HEK293 (cell line): ENCODE measurements around the gene BCORL1.

Source experiments
- PATZ1 ChIP-seq: fragments of 450-650 bp; formaldehyde crosslinking; IDR thresholded peaks from 2 replicates; pipeline ENCODE4 v1.5.1; 2016; ENCODE audit warnings: missing biosample characterization, missing genetic modification characterization
- YY2 ChIP-seq: fragments of 450-650 bp; formaldehyde crosslinking; IDR thresholded peaks from 2 replicates; pipeline ENCODE4 v1.5.1; 2016; ENCODE audit warnings: missing biosample characterization, missing genetic modification characterization
- ZNF169 ChIP-seq: fragments of 450-650 bp; formaldehyde crosslinking; IDR thresholded peaks from 2 replicates; pipeline ENCODE4 v1.5.1; 2016; ENCODE audit warnings: missing biosample characterization, missing genetic modification characterization
- ZNF292 ChIP-seq: fragments of 450-650 bp; formaldehyde crosslinking; IDR thresholded peaks from 2 replicates; pipeline ENCODE4 v1.5.1; 2016; ENCODE audit warnings: low read depth, missing biosample characterization, missing genetic modification characterization, borderline replicate concordance
- ZNF660 ChIP-seq: fragments of 450-650 bp; IDR thresholded peaks from 2 replicates; pipeline ENCODE4 v1.5.1; 2018; ENCODE audit warnings: missing biosample characterization, mild to moderate bottlenecking, missing genetic modification characterization
- ZNF701 ChIP-seq: fragments of 450-650 bp; formaldehyde crosslinking; IDR thresholded peaks from 2 replicates; pipeline ENCODE4 v1.5.1; 2016; ENCODE audit warnings: missing biosample characterization, missing genetic modification characterization
- TF ChIP-seq, protein P1 (sequence below): fragments of 450-650 bp; formaldehyde crosslinking; IDR thresholded peaks from 2 replicates; pipeline ENCODE4 v1.5.1; 2016; ENCODE audit warnings: missing biosample characterization, missing genetic modification characterization
- TF ChIP-seq, protein P2 (sequence below): fragments of 450-650 bp; formaldehyde crosslinking; IDR thresholded peaks from 2 replicates; pipeline ENCODE4 v1.5.1; 2016; ENCODE audit warnings: missing biosample characterization, missing genetic modification characterization
- TF ChIP-seq, protein P3 (sequence below): fragments of 450-650 bp; formaldehyde crosslinking; IDR thresholded peaks from 2 replicates; pipeline ENCODE4 v1.5.1; 2017; ENCODE audit warnings: missing biosample characterization, mild to moderate bottlenecking, missing genetic modification characterization, moderate library complexity

GRCh38 chrX:130086447-130087206 is 104.2 kb downstream of the BCORL1 start:
- TF ChIP-seq ZNF660 (tag by site-specific recombination) (no peak), ZNF701 (no peak), PATZ1 (tag by site-specific recombination) (no peak), YY2 (no peak), ZNF169 (no peak), ZNF292 (tag by site-specific recombination) (no peak)
- TF ChIP-seq, protein P1, sequence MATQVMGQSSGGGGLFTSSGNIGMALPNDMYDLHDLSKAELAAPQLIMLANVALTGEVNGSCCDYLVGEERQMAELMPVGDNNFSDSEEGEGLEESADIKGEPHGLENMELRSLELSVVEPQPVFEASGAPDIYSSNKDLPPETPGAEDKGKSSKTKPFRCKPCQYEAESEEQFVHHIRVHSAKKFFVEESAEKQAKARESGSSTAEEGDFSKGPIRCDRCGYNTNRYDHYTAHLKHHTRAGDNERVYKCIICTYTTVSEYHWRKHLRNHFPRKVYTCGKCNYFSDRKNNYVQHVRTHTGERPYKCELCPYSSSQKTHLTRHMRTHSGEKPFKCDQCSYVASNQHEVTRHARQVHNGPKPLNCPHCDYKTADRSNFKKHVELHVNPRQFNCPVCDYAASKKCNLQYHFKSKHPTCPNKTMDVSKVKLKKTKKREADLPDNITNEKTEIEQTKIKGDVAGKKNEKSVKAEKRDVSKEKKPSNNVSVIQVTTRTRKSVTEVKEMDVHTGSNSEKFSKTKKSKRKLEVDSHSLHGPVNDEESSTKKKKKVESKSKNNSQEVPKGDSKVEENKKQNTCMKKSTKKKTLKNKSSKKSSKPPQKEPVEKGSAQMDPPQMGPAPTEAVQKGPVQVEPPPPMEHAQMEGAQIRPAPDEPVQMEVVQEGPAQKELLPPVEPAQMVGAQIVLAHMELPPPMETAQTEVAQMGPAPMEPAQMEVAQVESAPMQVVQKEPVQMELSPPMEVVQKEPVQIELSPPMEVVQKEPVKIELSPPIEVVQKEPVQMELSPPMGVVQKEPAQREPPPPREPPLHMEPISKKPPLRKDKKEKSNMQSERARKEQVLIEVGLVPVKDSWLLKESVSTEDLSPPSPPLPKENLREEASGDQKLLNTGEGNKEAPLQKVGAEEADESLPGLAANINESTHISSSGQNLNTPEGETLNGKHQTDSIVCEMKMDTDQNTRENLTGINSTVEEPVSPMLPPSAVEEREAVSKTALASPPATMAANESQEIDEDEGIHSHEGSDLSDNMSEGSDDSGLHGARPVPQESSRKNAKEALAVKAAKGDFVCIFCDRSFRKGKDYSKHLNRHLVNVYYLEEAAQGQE (tag by site-specific recombination): no peak
- TF ChIP-seq, protein P2, sequence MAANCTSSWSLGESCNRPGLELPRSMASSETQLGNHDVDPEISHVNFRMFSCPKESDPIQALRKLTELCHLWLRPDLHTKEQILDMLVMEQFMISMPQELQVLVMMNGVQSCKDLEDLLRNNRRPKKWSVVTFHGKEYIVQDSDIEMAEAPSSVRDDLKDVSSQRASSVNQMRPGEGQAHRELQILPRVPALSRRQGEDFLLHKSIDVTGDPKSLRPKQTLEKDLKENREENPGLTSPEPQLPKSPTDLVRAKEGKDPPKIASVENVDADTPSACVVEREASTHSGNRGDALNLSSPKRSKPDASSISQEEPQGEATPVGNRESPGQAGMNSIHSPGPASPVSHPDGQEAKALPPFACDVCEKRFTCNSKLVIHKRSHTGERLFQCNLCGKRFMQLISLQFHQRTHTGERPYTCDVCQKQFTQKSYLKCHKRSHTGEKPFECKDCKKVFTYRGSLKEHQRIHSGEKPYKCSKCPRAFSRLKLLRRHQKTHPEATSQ (tag by site-specific recombination): no peak
- TF ChIP-seq, protein P3, sequence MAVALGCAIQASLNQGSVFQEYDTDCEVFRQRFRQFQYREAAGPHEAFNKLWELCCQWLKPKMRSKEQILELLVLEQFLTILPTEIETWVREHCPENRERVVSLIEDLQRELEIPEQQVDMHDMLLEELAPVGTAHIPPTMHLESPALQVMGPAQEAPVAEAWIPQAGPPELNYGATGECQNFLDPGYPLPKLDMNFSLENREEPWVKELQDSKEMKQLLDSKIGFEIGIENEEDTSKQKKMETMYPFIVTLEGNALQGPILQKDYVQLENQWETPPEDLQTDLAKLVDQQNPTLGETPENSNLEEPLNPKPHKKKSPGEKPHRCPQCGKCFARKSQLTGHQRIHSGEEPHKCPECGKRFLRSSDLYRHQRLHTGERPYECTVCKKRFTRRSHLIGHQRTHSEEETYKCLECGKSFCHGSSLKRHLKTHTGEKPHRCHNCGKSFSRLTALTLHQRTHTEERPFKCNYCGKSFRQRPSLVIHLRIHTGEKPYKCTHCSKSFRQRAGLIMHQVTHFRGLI (tag by site-specific recombination): no peak
